ENCODE data around the gene MBD2. TPM values are rescaled to one million over a fixed set of nuclear protein-coding genes. Genes with fewer than 3 reads are reported as not detected.
"Not testable (repeated sequence)": the region's sequence is repeated elsewhere in the genome, so short reads cannot be mapped to it uniquely, and the experiment has no call there.

The MBD2 gene
- total RNA-seq, 6 experiments from 2014 or later = 13.7 to 47.7 (median 29.4) TPM

DNA sequence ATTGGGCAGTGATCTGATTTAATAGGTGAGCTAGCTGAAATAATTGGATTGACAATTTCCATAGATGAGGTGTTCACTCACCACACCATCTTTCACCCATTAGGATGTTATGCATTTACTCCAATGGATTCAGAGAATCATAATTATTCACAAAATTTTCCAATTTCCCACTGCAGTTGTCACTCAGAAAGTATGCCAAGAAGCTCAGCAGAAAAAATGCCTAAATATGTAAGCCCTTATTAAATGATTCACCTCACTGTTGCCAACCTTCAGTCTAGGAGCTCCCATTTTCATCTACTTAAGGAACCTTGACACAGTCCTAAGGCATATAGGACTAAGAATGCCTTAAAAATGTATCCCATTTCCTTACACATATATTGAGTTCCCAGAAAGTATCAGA lies 94.3 kb downstream of the MBD2 start:
- intact Hi-C loops (cut with DNase I) = no loop called here
- Histone ChIP-seq H3K9me3 (no peaks in the 10 kb centered on the region), H3K27ac (no peak overlapping the region), H3K4me1 (no peaks in the 10 kb centered on the region), H3K36me3 (no peaks in the 10 kb centered on the region), H3K4me3 (no peak overlapping the region), H3K27me3 (no peaks in the 10 kb centered on the region)
- DNase-seq (no peak), ATAC-seq (no peak)
- TF ChIP-seq CTCF (IDR thresholded peaks at IDR 0.05) (no peak), POLR2A (IDR thresholded peaks at IDR 0.05) (no peak)

- ATAC-seq (no peak), DNase-seq (no peak)
- Histone ChIP-seq H3K9me3 (no peaks in the 10 kb centered on the region), H3K4me3 (no peak overlapping the region), H3K36me3 (no peaks in the 10 kb centered on the region), H3K27ac (no peak overlapping the region), H3K27me3 (no peaks in the 10 kb centered on the region), H3K4me1 (no peaks in the 10 kb centered on the region)
- TF ChIP-seq CTCF (IDR thresholded peaks at IDR 0.05) (no peak), POLR2A (IDR thresholded peaks at IDR 0.05) (no peak)
- WGBS (ENCODE audit: insufficient coverage, low coverage, low lambda C conversion rate, missing lambda C conversion rate) = 65% methylated on average over 4 of the region's 4 CpGs
- intact Hi-C loops (cut with DNase I) = no loop called here
Measured at GRCh38 chr18:54129448-54130067, 94.9 kb downstream of the MBD2 start.

DNA sequence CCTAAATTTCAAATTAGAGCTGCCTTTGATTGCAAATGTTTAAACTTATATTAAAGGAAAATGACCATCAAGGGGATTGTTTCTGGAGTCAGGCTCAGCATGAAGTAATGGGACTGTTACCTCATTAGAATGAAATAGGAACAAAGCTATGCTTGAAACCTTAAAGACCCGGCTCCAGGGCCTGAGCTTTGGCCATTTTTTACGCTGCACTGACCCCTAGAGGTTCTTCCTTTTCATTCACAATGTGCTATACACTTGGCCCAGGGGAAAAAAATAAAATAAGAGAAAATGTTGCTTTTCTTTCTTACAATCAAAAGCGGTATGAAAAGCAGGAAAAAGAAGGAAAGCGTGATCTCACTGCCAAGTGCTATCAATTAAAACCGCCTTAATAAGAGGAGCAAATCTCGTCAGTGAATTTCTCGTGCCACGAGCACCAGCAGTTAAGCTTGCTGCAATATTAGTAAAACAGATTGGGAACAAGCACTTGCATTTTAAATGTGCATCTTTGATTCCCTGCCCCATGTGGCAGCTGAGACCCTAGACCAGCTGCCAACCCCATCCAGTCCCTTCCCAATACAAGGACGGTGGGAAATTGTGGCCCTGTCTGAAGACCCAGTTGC lies 96.6 kb downstream of the MBD2 start:
- Histone ChIP-seq H3K4me1 (no peaks in the 10 kb centered on the region), H3K36me3 (no peaks in the 10 kb centered on the region), H3K27ac (no peak overlapping the region), H3K27me3 (no peaks in the 10 kb centered on the region), H3K4me3 (no peak overlapping the region), H3K9me3 (no peaks in the 10 kb centered on the region)
- intact Hi-C loops (cut with DNase I) = no loop called here
- peak; percentile 35 to 55 (median 44) for TF ChIP-seq CTCF (IDR thresholded peaks at IDR 0.05)
- TF ChIP-seq POLR2A (IDR thresholded peaks at IDR 0.05) = no peak
- 71% methylated on average over 9 of the region's 9 CpGs for WGBS (ENCODE audit: insufficient coverage, low coverage, low lambda C conversion rate, missing lambda C conversion rate)
- DNase-seq (no peak), ATAC-seq (peak; percentile 55 to 74 (median 68))

- Histone ChIP-seq H3K4me1 (no peaks in the 10 kb centered on the region), H3K4me3 (no peak overlapping the region), H3K27ac (no peak overlapping the region), H3K9me3 (no peaks in the 10 kb centered on the region), H3K27me3 (no peaks in the 10 kb centered on the region), H3K36me3 (no peaks in the 10 kb centered on the region)
- 51% methylated on average over 3 of the region's 3 CpGs for WGBS (ENCODE audit: insufficient coverage, low coverage, low lambda C conversion rate, missing lambda C conversion rate)
- ATAC-seq = no peak
- TF ChIP-seq CTCF (IDR thresholded peaks at IDR 0.05) (no peak), POLR2A (IDR thresholded peaks at IDR 0.05) (no peak)
- intact Hi-C loops (cut with DNase I) = no loop called here
- DNase-seq = no peak
Measured at GRCh38 chr18:54125429-54125828, 99.0 kb downstream of the MBD2 start.

GRCh38 chr18:54123720-54124440 lies 100.6 kb downstream of the MBD2 start:
- H3K36me3 ChIP-seq; H3K9me3 ChIP-seq; intact Hi-C loops (cut with DNase I); H3K27ac ChIP-seq; H3K4me3 ChIP-seq; H3K4me1 ChIP-seq; DNase-seq; H3K27me3 ChIP-seq: not testable (repeated sequence)
- WGBS (ENCODE audit: insufficient coverage, low coverage, low lambda C conversion rate, missing lambda C conversion rate) = 62% methylated on average over 3 of the region's 4 CpGs
- ATAC-seq = peak in 1 of 4 donors; percentile 31

All from right lobe of liver (tissue), 6 donors.